ENCODE data around the gene SMOC2.

The SMOC2 gene

GRCh38 chr6:168447282-168447681, 6.3 kb downstream of the SMOC2 start:
- no peak for DNase-seq (ENCODE audit: low read depth)

- DNase-seq (ENCODE audit: low read depth) = no peak
Observed at GRCh38 chr6:168447700-168448099, 6.7 kb downstream of the SMOC2 start.

GRCh38 chr6:168448243-168448855, 7.4 kb downstream of the SMOC2 start:
- no peak for DNase-seq (ENCODE audit: low read depth)

GRCh38 chr6:168450917-168451316, 9.9 kb downstream of the SMOC2 start:
- no peak for DNase-seq (ENCODE audit: low read depth)

GRCh38 chr6:168451805-168452517, 11.0 kb downstream of the SMOC2 start:
- DNase-seq (ENCODE audit: low read depth) = no peak

GRCh38 chr6:168452685-168453377, 11.8 kb downstream of the SMOC2 start:
- DNase-seq (ENCODE audit: low read depth) = no peak

GRCh38 chr6:168455847-168456530, 15.0 kb downstream of the SMOC2 start:
- no peak for DNase-seq (ENCODE audit: low read depth)

- DNase-seq (ENCODE audit: low read depth) = no peak
Observed at GRCh38 chr6:168456907-168457652, 16.1 kb downstream of the SMOC2 start.

- no peak for DNase-seq (ENCODE audit: low read depth)
Observed at GRCh38 chr6:168457653-168457934, 16.6 kb downstream of the SMOC2 start.

- no peak for DNase-seq (ENCODE audit: low read depth)
Observed at GRCh38 chr6:168458101-168458500, 17.1 kb downstream of the SMOC2 start.

- DNase-seq (ENCODE audit: low read depth) = no peak
Observed at GRCh38 chr6:168459572-168459971, 18.6 kb downstream of the SMOC2 start.

- no peak for DNase-seq (ENCODE audit: low read depth)
Observed at GRCh38 chr6:168462289-168462853, 21.4 kb downstream of the SMOC2 start.

- no peak for DNase-seq (ENCODE audit: low read depth)
Observed at GRCh38 chr6:168464546-168464945, 23.6 kb downstream of the SMOC2 start.

GRCh38 chr6:168468045-168468444, 27.1 kb downstream of the SMOC2 start:
- no peak for DNase-seq (ENCODE audit: low read depth)

GRCh38 chr6:168469521-168469920, 28.5 kb downstream of the SMOC2 start:
- DNase-seq (ENCODE audit: low read depth) = no peak

- no peak for DNase-seq (ENCODE audit: low read depth)
Observed at GRCh38 chr6:168469926-168470325, 28.9 kb downstream of the SMOC2 start.

GRCh38 chr6:168472363-168472762, 31.4 kb downstream of the SMOC2 start:
- no peak for DNase-seq (ENCODE audit: low read depth)

- DNase-seq (ENCODE audit: low read depth) = no peak
Observed at GRCh38 chr6:168473197-168473596, 32.2 kb downstream of the SMOC2 start.

- no peak for DNase-seq (ENCODE audit: low read depth)
Observed at GRCh38 chr6:168475188-168476013, 34.4 kb downstream of the SMOC2 start.

- DNase-seq (ENCODE audit: low read depth) = no peak
Observed at GRCh38 chr6:168479421-168479820, 38.4 kb downstream of the SMOC2 start.

GRCh38 chr6:168480481-168480880, 39.5 kb downstream of the SMOC2 start:
- DNase-seq (ENCODE audit: low read depth) = no peak

All from stimulated activated CD8-positive, alpha-beta memory T cell treated with anti-CD3 and anti-CD28 coated beads, Interleukin-4, amount 100 ng/mL, for 24 hours (primary cell).